GM12891 (cell line): ENCODE data around the gene OVCA2.

Experiments
- POLR2A ChIP-seq: IDR thresholded peaks from 2 replicates; pipeline ENCODE4 v1.6.1; 2011; ENCODE audit warnings: low read depth, low read length, control low read depth
- POLR2AphosphoS5 ChIP-seq: IDR thresholded peaks from 2 replicates; pipeline ENCODE4 v1.6.1; 2011; ENCODE audit warnings: low read depth, low read length, control low read depth
- POU2F2 ChIP-seq: IDR thresholded peaks from 2 replicates; pipeline ENCODE4 v1.6.1; 2011; ENCODE audit warnings: low read depth, mild to moderate bottlenecking, control low read depth, low read length, moderate library complexity
- TAF1 ChIP-seq: IDR thresholded peaks from 2 replicates; pipeline ENCODE4 v1.6.1; 2011; ENCODE audit warnings: low read depth, low read length, control low read depth

DNA sequence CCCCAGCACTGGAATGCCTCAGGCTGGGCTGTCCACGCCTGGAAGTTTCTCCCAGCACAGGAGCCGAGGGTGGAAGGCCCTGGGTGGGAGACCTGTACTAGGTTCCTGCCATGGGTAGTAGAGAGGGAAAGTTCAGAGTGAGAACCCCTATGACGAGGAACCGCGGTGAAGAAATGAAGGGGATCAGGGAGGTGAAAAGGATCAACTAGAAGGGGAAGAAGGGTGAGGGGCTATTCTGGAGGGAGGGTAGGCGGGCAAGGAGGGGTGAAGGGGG is 18.5 kb downstream of the OVCA2 start:
- TF ChIP-seq TAF1 (no peak), POLR2A (no peak; the same call in 1 of the 2 replicates), POLR2AphosphoS5 (no peak; the same call in 1 of the 2 replicates), POU2F2 (no peak)
